Measurements from ENCODE around the gene RNF41.

RNF41 gene

DNA sequence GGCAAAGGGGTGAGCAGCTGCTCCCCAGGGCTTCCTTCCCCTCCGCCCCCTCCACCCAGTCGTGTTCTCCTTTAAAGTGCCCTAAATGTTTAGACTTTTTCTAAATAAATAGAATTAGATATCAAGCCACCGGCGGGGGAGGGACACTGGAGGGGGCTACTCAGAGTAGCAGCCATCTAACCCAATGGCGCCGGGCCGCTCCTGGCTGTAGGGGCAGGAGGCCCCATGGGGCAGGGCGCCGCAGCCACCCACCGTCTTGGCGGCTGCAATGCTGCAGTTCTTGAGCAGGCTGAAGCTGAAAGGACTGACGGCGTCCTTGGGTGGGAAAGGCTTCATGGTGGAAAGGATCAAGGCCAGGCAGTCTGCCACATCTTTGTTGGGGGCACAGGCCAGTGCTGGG, 21.3 kb upstream of the RNF41 start:
- Histone ChIP-seq H3K27me3 (ENCODE audit: control insufficient read depth, insufficient read depth, low read length) (no peaks in the 10 kb centered on the region), H3K4me1 (ENCODE audit: control insufficient read depth, insufficient read depth, low read length) (no peaks in the 10 kb centered on the region), H3K4me3 (ENCODE audit: low read depth, low read length) (no peak overlapping the region), H3K9me3 (ENCODE audit: control insufficient read depth, insufficient read depth, low read length) (no peaks in the 10 kb centered on the region), H3K9ac (ENCODE audit: low read depth, low read length) (no peak overlapping the region), H3K36me3 (ENCODE audit: control insufficient read depth, insufficient read depth, low read length) (peaks cover 51% of the 10 kb centered on the region)

DNA sequence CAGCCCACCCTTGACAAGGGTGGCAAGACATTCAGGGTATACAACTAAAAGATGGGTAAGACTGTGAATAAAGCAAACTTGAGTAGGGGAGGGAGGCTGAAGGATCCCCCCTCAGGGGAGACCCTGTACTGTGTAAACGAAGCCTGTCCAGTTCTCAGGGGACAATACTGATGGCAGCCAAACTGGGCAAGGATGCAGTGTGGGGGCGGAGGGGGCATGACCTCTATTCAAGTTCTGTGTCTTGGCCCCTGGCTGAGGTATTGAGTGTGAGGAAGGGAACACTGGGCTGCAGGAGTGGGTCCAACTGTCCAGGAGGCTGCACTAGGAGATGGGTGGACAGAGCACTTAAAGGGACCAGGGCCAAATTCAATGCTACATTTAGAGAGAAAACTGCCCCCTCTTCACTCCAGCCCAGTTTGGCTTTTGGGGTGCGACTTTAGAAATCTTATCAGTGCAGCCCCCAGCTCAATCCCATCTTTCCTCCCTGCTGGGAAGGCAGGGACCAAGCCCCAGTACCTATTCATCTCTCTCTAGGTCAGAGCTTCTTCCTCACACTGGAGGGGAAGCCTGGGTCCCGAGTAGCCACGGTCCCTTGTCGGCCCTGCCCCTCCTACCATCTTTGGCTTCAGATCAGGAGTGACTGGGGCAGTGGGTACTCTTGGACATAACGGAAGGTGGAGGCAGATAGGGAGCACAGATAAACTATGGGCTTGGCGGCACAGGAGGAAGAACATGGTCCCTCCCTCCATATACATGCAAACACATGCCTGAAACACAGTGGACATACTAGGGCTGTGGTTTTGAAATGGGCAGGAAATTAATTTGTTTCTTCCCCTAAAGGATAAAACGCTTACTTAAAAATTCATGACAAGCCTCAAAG, 19.9 kb upstream of the RNF41 start:
- Histone ChIP-seq H3K9me3 (ENCODE audit: control insufficient read depth, insufficient read depth, low read length) (no peaks in the 10 kb centered on the region), H3K4me3 (ENCODE audit: low read depth, low read length) (no peak overlapping the region), H3K4me1 (ENCODE audit: control insufficient read depth, insufficient read depth, low read length) (no peaks in the 10 kb centered on the region), H3K27me3 (ENCODE audit: control insufficient read depth, insufficient read depth, low read length) (no peaks in the 10 kb centered on the region), H3K9ac (ENCODE audit: low read depth, low read length) (no peak overlapping the region), H3K36me3 (ENCODE audit: control insufficient read depth, insufficient read depth, low read length) (peaks cover 45% of the 10 kb centered on the region)

DNA sequence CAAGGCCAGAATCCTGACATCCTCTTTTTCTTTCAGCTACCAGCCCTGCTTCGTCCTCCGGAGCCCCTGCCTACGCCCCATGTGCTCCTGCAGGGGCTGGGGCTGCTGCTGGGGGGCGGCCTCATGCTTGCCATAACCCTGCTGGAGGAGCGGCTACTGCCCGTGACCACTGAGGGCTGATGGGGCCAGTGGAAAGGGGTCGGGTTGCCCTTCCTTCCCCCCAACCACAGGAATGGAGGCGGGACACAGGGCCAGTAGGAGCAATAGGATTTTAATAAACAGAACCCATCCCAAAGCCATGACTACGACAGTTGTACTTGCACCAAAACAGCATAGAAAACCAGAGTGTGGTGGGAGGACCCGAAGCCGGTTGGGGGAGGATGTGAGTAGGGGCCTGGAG, 15.8 kb upstream of the RNF41 start:
- H3K9me3 ChIP-seq (ENCODE audit: control insufficient read depth, insufficient read depth, low read length), result no peaks in the 10 kb centered on the region
- H3K36me3 ChIP-seq (ENCODE audit: control insufficient read depth, insufficient read depth, low read length), result peaks cover 18% of the 10 kb centered on the region
- H3K9ac ChIP-seq (ENCODE audit: low read depth, low read length), result no peak overlapping the region
- H3K4me3 ChIP-seq (ENCODE audit: low read depth, low read length), result no peak overlapping the region
- no peaks in the 10 kb centered on the region for H3K4me1 ChIP-seq (ENCODE audit: control insufficient read depth, insufficient read depth, low read length)
- no peaks in the 10 kb centered on the region for H3K27me3 ChIP-seq (ENCODE audit: control insufficient read depth, insufficient read depth, low read length)

DNA sequence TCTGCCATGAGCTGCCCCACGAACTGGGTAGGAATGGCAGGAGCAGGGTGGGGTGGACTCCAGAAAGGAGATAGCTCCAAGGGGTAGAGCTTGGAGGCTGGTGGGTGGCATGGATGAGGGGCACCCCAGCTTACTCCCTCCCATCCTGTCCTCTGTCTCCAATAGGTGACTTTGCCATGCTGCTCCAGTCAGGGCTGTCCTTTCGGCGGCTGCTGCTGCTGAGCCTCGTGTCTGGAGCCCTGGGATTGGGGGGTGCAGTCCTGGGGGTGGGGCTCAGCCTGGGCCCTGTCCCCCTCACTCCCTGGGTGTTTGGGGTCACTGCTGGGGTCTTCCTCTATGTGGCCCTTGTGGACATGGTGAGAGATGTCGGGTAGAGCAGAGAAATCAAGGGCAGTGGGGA, 15.3 kb upstream of the RNF41 start:
- H3K4me1 ChIP-seq (ENCODE audit: control insufficient read depth, insufficient read depth, low read length), result no peaks in the 10 kb centered on the region
- H3K36me3 ChIP-seq (ENCODE audit: control insufficient read depth, insufficient read depth, low read length), result peaks cover 16% of the 10 kb centered on the region
- H3K4me3 ChIP-seq (ENCODE audit: low read depth, low read length), result no peak overlapping the region
- H3K9ac ChIP-seq (ENCODE audit: low read depth, low read length), result no peak overlapping the region
- no peaks in the 10 kb centered on the region for H3K27me3 ChIP-seq (ENCODE audit: control insufficient read depth, insufficient read depth, low read length)
- no peaks in the 10 kb centered on the region for H3K9me3 ChIP-seq (ENCODE audit: control insufficient read depth, insufficient read depth, low read length)

DNA sequence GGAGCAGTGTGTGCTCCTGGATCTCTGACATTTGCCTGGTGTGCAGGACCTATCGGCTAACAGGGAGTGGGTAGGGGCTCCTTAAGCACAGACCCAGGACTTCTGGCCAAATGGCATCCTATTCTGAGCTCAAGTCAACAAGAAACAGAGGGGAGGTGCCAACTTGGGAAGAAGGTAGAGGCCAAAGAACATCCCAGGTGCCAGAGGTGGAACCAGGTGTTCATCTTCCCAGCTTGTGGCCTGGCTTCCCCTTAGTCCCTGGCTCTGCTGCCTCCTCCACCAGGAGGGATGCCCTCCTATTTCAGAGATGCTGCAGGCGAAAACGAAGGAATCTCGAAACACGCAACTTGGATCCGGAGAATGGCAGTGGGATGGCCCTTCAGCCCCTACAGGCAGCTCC, 14.4 kb upstream of the RNF41 start:
- no peaks in the 10 kb centered on the region for H3K27me3 ChIP-seq (ENCODE audit: control insufficient read depth, insufficient read depth, low read length)
- no peaks in the 10 kb centered on the region for H3K4me1 ChIP-seq (ENCODE audit: control insufficient read depth, insufficient read depth, low read length)
- H3K36me3 ChIP-seq (ENCODE audit: control insufficient read depth, insufficient read depth, low read length), result peaks cover 10% of the 10 kb centered on the region
- H3K9ac ChIP-seq (ENCODE audit: low read depth, low read length), result no peak overlapping the region
- no peak overlapping the region for H3K4me3 ChIP-seq (ENCODE audit: low read depth, low read length)
- H3K9me3 ChIP-seq (ENCODE audit: control insufficient read depth, insufficient read depth, low read length), result no peaks in the 10 kb centered on the region

DNA sequence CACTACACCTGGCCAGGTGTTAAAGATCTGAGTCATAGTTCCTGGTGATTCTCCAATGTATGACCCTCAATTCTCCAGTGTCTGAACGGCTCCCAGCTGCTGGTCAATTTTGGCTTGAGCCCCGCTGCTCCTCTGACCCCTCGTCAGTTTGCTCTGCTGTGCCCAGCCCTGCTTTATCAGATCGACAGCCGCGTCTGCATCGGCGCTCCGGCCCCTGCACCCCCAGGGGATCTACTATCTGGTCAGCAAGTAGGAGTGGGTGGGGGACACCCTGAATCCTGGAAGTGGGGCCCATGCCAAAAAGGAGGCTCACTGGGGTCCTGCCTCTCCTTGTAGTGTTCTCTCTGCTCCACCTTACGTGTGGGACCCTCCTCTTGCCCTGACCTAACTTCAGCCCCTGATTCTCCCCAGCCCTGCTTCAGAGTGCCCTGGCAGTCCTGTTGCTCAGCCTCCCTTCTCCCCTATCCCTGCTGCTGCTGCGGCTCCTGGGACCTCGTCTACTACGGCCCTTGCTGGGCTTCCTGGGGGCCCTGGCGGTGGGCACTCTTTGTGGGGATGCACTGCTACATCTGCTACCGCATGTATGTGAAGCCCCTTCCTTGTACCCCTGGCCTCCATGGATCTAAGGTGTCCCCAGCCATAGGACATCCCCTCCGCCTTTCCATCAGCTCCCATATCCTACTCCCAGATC, 13.2 kb upstream of the RNF41 start:
- Histone ChIP-seq H3K9me3 (ENCODE audit: control insufficient read depth, insufficient read depth, low read length) (no peaks in the 10 kb centered on the region), H3K4me3 (ENCODE audit: low read depth, low read length) (no peak overlapping the region), H3K9ac (ENCODE audit: low read depth, low read length) (no peak overlapping the region), H3K36me3 (ENCODE audit: control insufficient read depth, insufficient read depth, low read length) (peaks cover 10% of the 10 kb centered on the region), H3K4me1 (ENCODE audit: control insufficient read depth, insufficient read depth, low read length) (peaks cover 2% of the 10 kb centered on the region), H3K27me3 (ENCODE audit: control insufficient read depth, insufficient read depth, low read length) (no peaks in the 10 kb centered on the region)

DNA sequence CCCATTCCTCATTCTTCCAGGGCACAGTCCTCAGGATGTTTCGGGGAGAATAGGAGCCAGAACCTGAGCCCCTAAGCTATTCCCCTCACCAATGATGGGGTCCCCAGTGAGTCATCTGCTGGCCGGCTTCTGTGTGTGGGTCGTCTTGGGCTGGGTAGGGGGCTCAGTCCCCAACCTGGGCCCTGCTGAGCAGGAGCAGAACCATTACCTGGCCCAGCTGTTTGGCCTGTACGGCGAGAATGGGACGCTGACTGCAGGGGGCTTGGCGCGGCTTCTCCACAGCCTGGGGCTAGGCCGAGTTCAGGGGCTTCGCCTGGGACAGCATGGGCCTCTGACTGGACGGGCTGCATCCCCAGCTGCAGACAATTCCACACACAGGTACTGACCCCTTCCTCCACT, 9.5 kb upstream of the RNF41 start:
- H3K36me3 ChIP-seq (ENCODE audit: control insufficient read depth, insufficient read depth, low read length), result no peaks in the 10 kb centered on the region
- no peak overlapping the region for H3K4me3 ChIP-seq (ENCODE audit: low read depth, low read length)
- H3K4me1 ChIP-seq (ENCODE audit: control insufficient read depth, insufficient read depth, low read length), result peaks cover 2% of the 10 kb centered on the region
- no peak overlapping the region for H3K9ac ChIP-seq (ENCODE audit: low read depth, low read length)
- H3K9me3 ChIP-seq (ENCODE audit: control insufficient read depth, insufficient read depth, low read length), result no peaks in the 10 kb centered on the region
- no peaks in the 10 kb centered on the region for H3K27me3 ChIP-seq (ENCODE audit: control insufficient read depth, insufficient read depth, low read length)

DNA sequence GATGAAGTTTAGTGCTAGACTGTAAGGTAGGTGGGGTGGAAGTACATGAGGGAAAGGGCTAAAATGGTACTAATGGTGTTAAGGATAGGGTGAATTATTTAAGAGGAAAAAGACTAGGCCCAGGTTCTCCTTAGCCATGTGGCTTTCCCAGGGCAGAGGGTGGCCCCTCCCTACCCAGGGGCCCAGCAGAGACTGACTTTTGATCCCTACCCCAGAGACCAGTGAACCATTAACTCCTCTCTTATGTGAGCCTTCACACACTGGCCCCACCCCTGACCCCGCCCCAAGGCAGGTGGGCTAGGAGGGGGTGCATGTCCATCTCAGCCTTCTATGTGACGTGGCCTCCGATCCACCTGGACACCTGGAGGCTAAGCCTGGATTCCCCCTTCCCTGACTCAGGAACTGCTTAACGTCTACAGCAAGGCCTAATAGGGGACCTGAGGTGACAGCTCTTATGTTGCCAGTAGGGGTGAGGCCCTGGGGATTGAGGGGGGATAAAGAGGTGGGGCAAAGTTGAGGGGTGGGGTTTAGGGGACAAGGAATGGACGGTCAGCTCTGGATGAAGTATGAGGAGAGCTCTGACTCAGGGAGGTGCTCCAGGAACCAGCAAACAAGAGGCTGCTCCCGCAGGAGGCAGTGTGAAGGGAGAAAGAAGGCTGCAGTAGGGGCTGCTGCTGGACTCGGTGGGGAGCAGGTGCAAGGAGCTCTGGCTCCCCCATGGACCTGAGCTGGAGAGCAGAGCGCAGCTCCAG, 8.9 kb upstream of the RNF41 start:
- no peaks in the 10 kb centered on the region for H3K9me3 ChIP-seq (ENCODE audit: control insufficient read depth, insufficient read depth, low read length)
- H3K36me3 ChIP-seq (ENCODE audit: control insufficient read depth, insufficient read depth, low read length), result no peaks in the 10 kb centered on the region
- H3K27me3 ChIP-seq (ENCODE audit: control insufficient read depth, insufficient read depth, low read length), result no peaks in the 10 kb centered on the region
- peaks cover 2% of the 10 kb centered on the region for H3K4me1 ChIP-seq (ENCODE audit: control insufficient read depth, insufficient read depth, low read length)
- H3K4me3 ChIP-seq (ENCODE audit: low read depth, low read length), result no peak overlapping the region
- H3K9ac ChIP-seq (ENCODE audit: low read depth, low read length), result no peak overlapping the region

DNA sequence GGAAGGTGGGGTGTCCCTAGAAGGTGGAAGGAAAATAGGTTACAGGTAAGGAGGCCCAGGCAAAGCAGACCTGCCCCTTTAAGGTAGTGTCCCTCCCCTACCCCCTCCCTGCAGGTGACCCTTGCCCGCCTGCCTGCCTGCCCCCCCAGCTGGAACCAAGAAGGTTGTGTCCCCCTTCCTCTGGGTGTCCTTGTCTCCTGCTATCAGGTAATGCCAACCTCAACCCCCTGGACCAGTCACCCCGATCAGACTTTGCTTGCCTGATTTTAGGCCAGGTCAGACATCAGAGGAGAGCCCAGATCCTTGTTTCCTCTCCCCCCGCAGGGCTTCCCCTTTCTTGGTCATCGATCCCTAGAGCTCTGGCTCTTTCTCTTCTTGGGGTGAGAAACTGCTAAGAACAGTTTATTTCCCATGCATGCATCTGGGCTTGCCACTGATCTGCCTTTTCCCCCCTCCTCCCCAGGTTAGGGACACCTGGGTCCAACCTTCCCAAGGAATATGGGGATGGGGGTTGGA, 8.3 kb upstream of the RNF41 start, which contains the start of gene SLC39A5:
Gene SLC39A5 (plus strand): TSS at position 136 of the 516 bp plus-strand sequence. CDS start 1,224 bp downstream, outside the sequence.
- Histone ChIP-seq H3K4me3 (ENCODE audit: low read depth, low read length) (no peak within 1 kb of the TSS), H3K4me1 (ENCODE audit: control insufficient read depth, insufficient read depth, low read length) (peaks cover 2% of the 10 kb centered on the region), H3K27me3 (ENCODE audit: control insufficient read depth, insufficient read depth, low read length) (no peaks in the 10 kb centered on the region), H3K36me3 (ENCODE audit: control insufficient read depth, insufficient read depth, low read length) (no peaks in the 10 kb centered on the region), H3K9ac (ENCODE audit: low read depth, low read length) (no peak within 1 kb of the TSS), H3K9me3 (ENCODE audit: control insufficient read depth, insufficient read depth, low read length) (no peaks in the 10 kb centered on the region)

DNA sequence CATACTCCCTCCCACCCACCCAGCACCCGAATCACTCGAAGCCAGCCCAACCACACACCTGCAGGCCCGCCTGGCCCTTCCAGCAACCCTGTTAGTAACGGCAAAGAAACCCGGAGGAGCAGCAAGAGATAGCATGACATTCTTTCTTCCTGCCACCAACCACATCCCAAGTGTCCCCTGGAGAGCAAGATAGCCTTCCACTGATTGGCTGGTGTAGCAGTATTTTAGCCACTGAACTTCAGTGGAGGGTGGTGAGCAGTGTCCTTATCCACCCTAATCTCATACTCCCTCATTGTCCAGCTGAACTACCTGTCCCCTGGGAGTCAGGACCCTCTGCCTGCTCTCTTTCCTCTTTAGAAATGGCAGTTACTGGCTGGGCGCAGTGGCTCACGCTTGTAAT, 7.4 kb upstream of the RNF41 start:
- no peaks in the 10 kb centered on the region for H3K36me3 ChIP-seq (ENCODE audit: control insufficient read depth, insufficient read depth, low read length)
- H3K9ac ChIP-seq (ENCODE audit: low read depth, low read length), result no peak overlapping the region
- H3K27me3 ChIP-seq (ENCODE audit: control insufficient read depth, insufficient read depth, low read length), result no peaks in the 10 kb centered on the region
- no peak overlapping the region for H3K4me3 ChIP-seq (ENCODE audit: low read depth, low read length)
- H3K9me3 ChIP-seq (ENCODE audit: control insufficient read depth, insufficient read depth, low read length), result no peaks in the 10 kb centered on the region
- peaks cover 2% of the 10 kb centered on the region for H3K4me1 ChIP-seq (ENCODE audit: control insufficient read depth, insufficient read depth, low read length)

DNA sequence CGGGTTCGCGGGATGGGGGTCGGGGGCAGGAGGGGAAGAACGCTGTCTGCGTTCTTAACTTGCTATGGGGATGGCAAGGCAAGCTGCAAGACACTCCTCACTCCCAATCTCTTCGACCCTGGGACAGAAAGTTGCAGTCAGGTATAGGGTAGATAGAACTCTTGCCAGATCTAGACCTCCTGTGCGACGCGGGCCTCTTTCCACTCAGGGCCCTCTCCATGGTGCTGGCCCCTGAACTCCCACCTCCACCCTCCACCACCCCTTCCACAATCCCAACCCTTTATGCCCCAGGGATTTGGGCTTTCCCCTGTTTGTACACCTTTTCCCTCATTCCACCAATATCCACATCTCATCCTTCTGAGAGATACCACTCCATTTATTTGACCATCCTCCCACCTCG, 3.2 kb upstream of the RNF41 start:
- H3K9me3 ChIP-seq (ENCODE audit: control insufficient read depth, insufficient read depth, low read length), result no peaks in the 10 kb centered on the region
- H3K36me3 ChIP-seq (ENCODE audit: control insufficient read depth, insufficient read depth, low read length), result no peaks in the 10 kb centered on the region
- peak overlapping the region; percentile 71 for H3K4me3 ChIP-seq (ENCODE audit: low read depth, low read length)
- H3K4me1 ChIP-seq (ENCODE audit: control insufficient read depth, insufficient read depth, low read length), result peaks cover 7% of the 10 kb centered on the region
- H3K27me3 ChIP-seq (ENCODE audit: control insufficient read depth, insufficient read depth, low read length), result no peaks in the 10 kb centered on the region
- no peak overlapping the region for H3K9ac ChIP-seq (ENCODE audit: low read depth, low read length)

Data from iPS-15b (cell line).